HUES48 (cell line): ENCODE data around the gene ERG.

Source experiments
- H3K27ac ChIP-seq: one replicate; pipeline ENCODE4 v1.7.0; 2013; ENCODE audit warnings: low read depth, low read length, inconsistent platforms
- H3K27me3 ChIP-seq: 2 replicates; pipeline ENCODE4 v1.6.1; 2013; ENCODE audit warnings: mild to moderate bottlenecking, low read length; ENCODE audit not compliant: control insufficient read depth, insufficient read depth
- H3K36me3 ChIP-seq: 2 replicates; pipeline ENCODE4 v1.6.1; 2013; ENCODE audit warnings: low read length; ENCODE audit not compliant: control insufficient read depth, insufficient read depth
- H3K4me1 ChIP-seq: 2 replicates; pipeline ENCODE4 v1.6.1; 2013; ENCODE audit warnings: mild to moderate bottlenecking, low read length; ENCODE audit not compliant: control insufficient read depth, insufficient read depth
- H3K4me3 ChIP-seq: 2 replicates; pipeline ENCODE4 v1.5.1; 2013; ENCODE audit warnings: mild to moderate bottlenecking, low read depth, low read length
- H3K9ac ChIP-seq: 2 replicates; pipeline ENCODE4 v1.6.1; 2013; ENCODE audit warnings: mild to moderate bottlenecking, low read depth, low read length, moderate library complexity
- H3K9me3 ChIP-seq: 2 replicates; pipeline ENCODE4 v1.6.1; 2013; ENCODE audit warnings: low read length; ENCODE audit not compliant: control insufficient read depth, insufficient read depth

The ERG gene

GRCh38 chr21:38474796-38475195 lies 23.5 kb downstream of the ERG start:
- Histone ChIP-seq H3K9me3 (no peaks in the 10 kb centered on the region), H3K27ac (no peak overlapping the region), H3K4me3 (no peak overlapping the region), H3K4me1 (peaks cover 11% of the 10 kb centered on the region), H3K9ac (no peak overlapping the region), H3K27me3 (no peaks in the 10 kb centered on the region), H3K36me3 (no peaks in the 10 kb centered on the region)

GRCh38 chr21:38474124-38474523 lies 24.2 kb downstream of the ERG start:
- Histone ChIP-seq H3K36me3 (no peaks in the 10 kb centered on the region), H3K9ac (no peak overlapping the region), H3K9me3 (no peaks in the 10 kb centered on the region), H3K4me3 (no peak overlapping the region), H3K27me3 (no peaks in the 10 kb centered on the region), H3K4me1 (peaks cover 11% of the 10 kb centered on the region), H3K27ac (no peak overlapping the region)

GRCh38 chr21:38472412-38473108 lies 25.7 kb downstream of the ERG start:
- no peak overlapping the region for H3K4me3 ChIP-seq
- H3K36me3 ChIP-seq = no peaks in the 10 kb centered on the region
- no peak overlapping the region for H3K27ac ChIP-seq
- no peaks in the 10 kb centered on the region for H3K27me3 ChIP-seq
- H3K4me1 ChIP-seq = peaks cover 11% of the 10 kb centered on the region
- H3K9me3 ChIP-seq = no peaks in the 10 kb centered on the region
- H3K9ac ChIP-seq = no peak overlapping the region

GRCh38 chr21:38471766-38472165 lies 26.5 kb downstream of the ERG start:
- no peaks in the 10 kb centered on the region for H3K9me3 ChIP-seq
- no peak overlapping the region for H3K9ac ChIP-seq
- no peak overlapping the region for H3K27ac ChIP-seq
- no peaks in the 10 kb centered on the region for H3K36me3 ChIP-seq
- H3K27me3 ChIP-seq = no peaks in the 10 kb centered on the region
- no peak overlapping the region for H3K4me3 ChIP-seq
- H3K4me1 ChIP-seq = peaks cover 11% of the 10 kb centered on the region

- Histone ChIP-seq H3K36me3 (no peaks in the 10 kb centered on the region), H3K9me3 (no peaks in the 10 kb centered on the region), H3K27ac (no peak overlapping the region), H3K4me3 (no peak overlapping the region), H3K9ac (no peak overlapping the region), H3K27me3 (no peaks in the 10 kb centered on the region), H3K4me1 (peaks cover 11% of the 10 kb centered on the region)
These were observed 27.5 kb downstream of the ERG start for GRCh38 chr21:38470755-38471154.

- Histone ChIP-seq H3K9ac (no peak overlapping the region), H3K27ac (no peak overlapping the region), H3K4me1 (peaks cover 8% of the 10 kb centered on the region), H3K4me3 (no peak overlapping the region), H3K9me3 (no peaks in the 10 kb centered on the region), H3K36me3 (no peaks in the 10 kb centered on the region), H3K27me3 (no peaks in the 10 kb centered on the region)
These were observed 28.6 kb downstream of the ERG start for GRCh38 chr21:38469642-38470041.

GRCh38 chr21:38468989-38469388 lies 29.3 kb downstream of the ERG start:
- peaks cover 8% of the 10 kb centered on the region for H3K4me1 ChIP-seq
- H3K27me3 ChIP-seq = no peaks in the 10 kb centered on the region
- H3K27ac ChIP-seq = no peak overlapping the region

GRCh38 chr21:38467911-38468310 lies 30.4 kb downstream of the ERG start:
- H3K4me3 ChIP-seq = no peak overlapping the region
- no peak overlapping the region for H3K9ac ChIP-seq
- H3K4me1 ChIP-seq = peaks cover 8% of the 10 kb centered on the region
- no peak overlapping the region for H3K27ac ChIP-seq
- H3K9me3 ChIP-seq = no peaks in the 10 kb centered on the region
- no peaks in the 10 kb centered on the region for H3K36me3 ChIP-seq
- no peaks in the 10 kb centered on the region for H3K27me3 ChIP-seq

More at GRCh38 chr21:38468989-38469388, 29.3 kb downstream of the ERG start:
- H3K9ac ChIP-seq = no peak overlapping the region
- no peaks in the 10 kb centered on the region for H3K36me3 ChIP-seq
- no peaks in the 10 kb centered on the region for H3K9me3 ChIP-seq
- H3K4me3 ChIP-seq = no peak overlapping the region

- Histone ChIP-seq H3K27me3 (no peaks in the 10 kb centered on the region), H3K36me3 (no peaks in the 10 kb centered on the region), H3K27ac (no peak overlapping the region), H3K4me1 (peaks cover 4% of the 10 kb centered on the region), H3K9me3 (no peaks in the 10 kb centered on the region), H3K4me3 (no peak overlapping the region), H3K9ac (no peak overlapping the region)
These were observed 30.9 kb downstream of the ERG start for GRCh38 chr21:38467374-38467773.

GRCh38 chr21:38460171-38460742 lies 38.0 kb downstream of the ERG start:
- Histone ChIP-seq H3K27ac (no peak overlapping the region), H3K4me1 (no peaks in the 10 kb centered on the region), H3K36me3 (no peaks in the 10 kb centered on the region), H3K27me3 (no peaks in the 10 kb centered on the region), H3K4me3 (no peak overlapping the region), H3K9ac (no peak overlapping the region), H3K9me3 (no peaks in the 10 kb centered on the region)

- H3K36me3 ChIP-seq = no peaks in the 10 kb centered on the region
- no peak overlapping the region for H3K9ac ChIP-seq
- no peaks in the 10 kb centered on the region for H3K27me3 ChIP-seq
- H3K27ac ChIP-seq = no peak overlapping the region
- no peaks in the 10 kb centered on the region for H3K9me3 ChIP-seq
- H3K4me1 ChIP-seq = peaks cover 1% of the 10 kb centered on the region; the same call in 1 of the 2 replicates
- H3K4me3 ChIP-seq = no peak overlapping the region
These were observed 38.8 kb downstream of the ERG start for GRCh38 chr21:38459490-38459889.
